ENCODE data around the gene DNAH2.

DNAH2 gene

GRCh38 chr17:7789131-7789530 lies 71.6 kb downstream of the DNAH2 start:
- no peaks in the 10 kb centered on the region for H3K9me3 ChIP-seq (ENCODE audit: low read depth, low read length)
- H3K9ac ChIP-seq (ENCODE audit: insufficient read length): no peak overlapping the region
- no peak overlapping the region for H3K4me3 ChIP-seq
- no peak for TF ChIP-seq POLR2AphosphoS5 (IDR thresholded peaks at IDR 0.05; ENCODE audit: borderline replicate concordance, low read depth, low read length)
- H3K27ac ChIP-seq: no peak overlapping the region
- no peaks in the 10 kb centered on the region for H3K36me3 ChIP-seq (ENCODE audit: insufficient read depth, low read length)
- no peak for DNase-seq (ENCODE audit: low read depth, low spot score)

GRCh38 chr17:7790150-7790549 lies 72.6 kb downstream of the DNAH2 start:
- no peaks in the 10 kb centered on the region for H3K36me3 ChIP-seq (ENCODE audit: insufficient read depth, low read length)
- H3K27ac ChIP-seq: no peak overlapping the region
- TF ChIP-seq EZH2 (IDR thresholded peaks at IDR 0.05) (no peak), POLR2AphosphoS5 (IDR thresholded peaks at IDR 0.05; ENCODE audit: borderline replicate concordance, low read depth, low read length) (no peak), FOXP2 (optimal IDR thresholded peaks at IDR 0.05; ENCODE audit: control extremely low read depth, extremely low read length, insufficient read depth) (no peak)
- no peak for DNase-seq (ENCODE audit: low read depth, low spot score)
- no peaks in the 10 kb centered on the region for H3K9me3 ChIP-seq (ENCODE audit: low read depth, low read length)
- H3K9ac ChIP-seq (ENCODE audit: insufficient read length): no peak overlapping the region
- no peak overlapping the region for H3K4me3 ChIP-seq

DNA sequence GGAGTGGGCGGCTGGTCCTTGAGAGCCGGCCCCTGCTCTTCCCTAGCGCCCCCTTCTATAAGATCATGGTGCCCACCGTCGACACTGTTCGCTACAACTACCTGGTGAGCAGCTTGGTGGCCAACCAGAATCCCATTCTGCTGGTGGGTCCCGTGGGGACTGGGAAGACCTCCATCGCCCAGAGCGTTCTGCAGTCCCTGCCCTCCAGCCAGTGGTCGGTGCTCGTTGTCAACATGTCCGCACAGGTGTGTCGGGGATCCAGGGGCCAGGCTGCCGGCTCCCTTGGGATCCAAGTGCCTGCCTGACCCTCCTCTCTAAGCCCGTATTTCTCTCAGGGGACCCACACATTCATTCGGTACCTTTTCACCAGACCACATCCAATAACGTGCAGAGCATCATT lies 75.1 kb downstream of the DNAH2 start:
- H3K36me3 ChIP-seq (ENCODE audit: insufficient read depth, low read length): no peaks in the 10 kb centered on the region
- H3K4me3 ChIP-seq: no peak overlapping the region
- H3K9ac ChIP-seq (ENCODE audit: insufficient read length): no peak overlapping the region
- no peaks in the 10 kb centered on the region for H3K9me3 ChIP-seq (ENCODE audit: low read depth, low read length)
- no peak for TF ChIP-seq FOXP2 (optimal IDR thresholded peaks at IDR 0.05; ENCODE audit: control extremely low read depth, extremely low read length, insufficient read depth)
- TF ChIP-seq POLR2AphosphoS5 (IDR thresholded peaks at IDR 0.05; ENCODE audit: borderline replicate concordance, low read depth, low read length): no peak
- no peak for TF ChIP-seq EZH2 (IDR thresholded peaks at IDR 0.05)
- DNase-seq (ENCODE audit: low read depth, low spot score): no peak
- no peak overlapping the region for H3K27ac ChIP-seq

GRCh38 chr17:7794075-7794663 lies 76.6 kb downstream of the DNAH2 start:
- Histone ChIP-seq H3K9me3 (ENCODE audit: low read depth, low read length) (no peaks in the 10 kb centered on the region), H3K4me3 (no peak overlapping the region), H3K36me3 (ENCODE audit: insufficient read depth, low read length) (no peaks in the 10 kb centered on the region), H3K9ac (ENCODE audit: insufficient read length) (no peak overlapping the region), H3K27ac (no peak overlapping the region)
- no peak for DNase-seq (ENCODE audit: low read depth, low spot score)
- no peak for TF ChIP-seq FOXP2 (optimal IDR thresholded peaks at IDR 0.05; ENCODE audit: control extremely low read depth, extremely low read length, insufficient read depth)
- TF ChIP-seq POLR2AphosphoS5 (IDR thresholded peaks at IDR 0.05; ENCODE audit: borderline replicate concordance, low read depth, low read length): no peak
- no peak for TF ChIP-seq EZH2 (IDR thresholded peaks at IDR 0.05)

- Histone ChIP-seq H3K9ac (ENCODE audit: insufficient read length) (no peak overlapping the region), H3K4me3 (no peak overlapping the region)
- TF ChIP-seq POLR2AphosphoS5 (IDR thresholded peaks at IDR 0.05; ENCODE audit: borderline replicate concordance, low read depth, low read length) (no peak), FOXP2 (optimal IDR thresholded peaks at IDR 0.05; ENCODE audit: control extremely low read depth, extremely low read length, insufficient read depth) (no peak), EZH2 (IDR thresholded peaks at IDR 0.05) (no peak)
Observed at GRCh38 chr17:7797976-7798375, 80.4 kb downstream of the DNAH2 start.

DNA sequence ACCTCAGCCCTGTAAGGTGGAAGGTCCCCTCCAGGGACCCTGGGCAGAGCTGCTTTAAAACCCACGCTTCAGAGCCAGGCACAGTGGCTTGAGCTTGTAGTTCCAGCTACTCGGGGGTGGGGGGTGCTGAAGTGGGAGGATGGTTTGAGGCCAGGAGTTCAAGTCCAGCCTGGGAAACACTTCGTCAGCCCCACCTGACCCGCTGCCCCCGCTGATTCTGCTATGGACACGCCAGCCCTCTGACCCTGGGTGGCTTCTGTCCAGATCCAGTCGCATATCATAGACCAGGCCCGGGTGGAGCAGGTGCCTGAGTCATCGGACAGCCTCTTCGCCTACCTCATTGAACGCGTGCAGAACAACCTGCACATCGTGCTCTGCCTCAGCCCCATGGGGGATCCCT lies 81.3 kb downstream of the DNAH2 start:
- Histone ChIP-seq H3K36me3 (ENCODE audit: insufficient read depth, low read length) (no peaks in the 10 kb centered on the region), H3K4me3 (no peak overlapping the region), H3K9ac (ENCODE audit: insufficient read length) (no peak overlapping the region), H3K9me3 (ENCODE audit: low read depth, low read length) (no peaks in the 10 kb centered on the region), H3K27ac (no peak overlapping the region)
- DNase-seq (ENCODE audit: low read depth, low spot score): no peak
- TF ChIP-seq EZH2 (IDR thresholded peaks at IDR 0.05) (no peak), POLR2AphosphoS5 (IDR thresholded peaks at IDR 0.05; ENCODE audit: borderline replicate concordance, low read depth, low read length) (no peak), FOXP2 (optimal IDR thresholded peaks at IDR 0.05; ENCODE audit: control extremely low read depth, extremely low read length, insufficient read depth) (no peak)

More at GRCh38 chr17:7797976-7798375, 80.4 kb downstream of the DNAH2 start:
- no peak overlapping the region for H3K27ac ChIP-seq
- no peaks in the 10 kb centered on the region for H3K9me3 ChIP-seq (ENCODE audit: low read depth, low read length)
- no peak for DNase-seq (ENCODE audit: low read depth, low spot score)
- no peaks in the 10 kb centered on the region for H3K36me3 ChIP-seq (ENCODE audit: insufficient read depth, low read length)

DNA sequence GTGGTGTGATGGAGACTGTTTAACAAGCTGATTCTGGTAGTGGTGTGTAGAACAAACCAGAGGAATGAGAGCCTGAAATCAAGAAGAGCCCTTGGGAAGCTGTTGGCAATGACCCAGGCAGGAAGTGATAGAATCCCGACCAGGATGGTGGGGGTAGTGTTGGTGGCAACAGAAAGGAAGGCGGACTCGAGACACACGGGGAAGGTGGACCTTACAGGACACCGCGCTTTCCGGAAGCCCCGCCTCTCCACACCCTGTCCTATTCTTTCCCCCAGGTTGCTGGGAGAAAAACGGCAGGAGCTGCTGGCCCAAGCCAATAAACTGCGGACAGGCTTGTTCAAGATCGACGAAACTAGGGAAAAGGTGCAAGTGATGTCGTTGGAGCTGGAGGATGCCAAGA lies 86.4 kb downstream of the DNAH2 start:
- Histone ChIP-seq H3K36me3 (ENCODE audit: insufficient read depth, low read length) (no peaks in the 10 kb centered on the region), H3K4me3 (no peak overlapping the region), H3K9me3 (ENCODE audit: low read depth, low read length) (no peaks in the 10 kb centered on the region), H3K9ac (ENCODE audit: insufficient read length) (no peak overlapping the region), H3K27ac (no peak overlapping the region)
- no peak for DNase-seq (ENCODE audit: low read depth, low spot score)
- no peak for TF ChIP-seq EZH2 (IDR thresholded peaks at IDR 0.05)
- TF ChIP-seq POLR2AphosphoS5 (IDR thresholded peaks at IDR 0.05; ENCODE audit: borderline replicate concordance, low read depth, low read length): no peak
- no peak for TF ChIP-seq FOXP2 (optimal IDR thresholded peaks at IDR 0.05; ENCODE audit: control extremely low read depth, extremely low read length, insufficient read depth)

DNA sequence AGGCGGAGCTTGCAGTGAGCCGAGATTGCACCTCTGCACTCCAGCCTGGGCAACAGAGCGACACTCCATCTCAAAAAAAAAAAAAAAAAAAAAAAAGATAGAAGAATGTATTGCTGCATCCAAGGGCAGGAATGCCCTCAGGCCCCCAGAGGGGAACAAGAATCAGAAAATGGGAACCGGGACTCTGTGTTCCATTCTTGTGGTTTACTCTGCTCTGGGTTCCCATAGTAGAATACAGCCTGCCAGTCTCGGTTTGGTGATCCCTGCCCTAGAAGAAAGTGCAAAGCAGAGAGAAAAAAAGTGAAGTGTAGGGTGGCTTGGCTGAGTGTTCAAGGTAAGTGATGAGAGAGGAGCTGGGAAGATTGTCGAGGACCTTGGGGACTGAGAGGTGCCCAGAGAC lies 89.0 kb downstream of the DNAH2 start:
- H3K36me3 ChIP-seq (ENCODE audit: insufficient read depth, low read length): no peaks in the 10 kb centered on the region
- TF ChIP-seq FOXP2 (optimal IDR thresholded peaks at IDR 0.05; ENCODE audit: control extremely low read depth, extremely low read length, insufficient read depth) (no peak), POLR2AphosphoS5 (IDR thresholded peaks at IDR 0.05; ENCODE audit: borderline replicate concordance, low read depth, low read length) (no peak), EZH2 (IDR thresholded peaks at IDR 0.05) (no peak)
- no peak overlapping the region for H3K4me3 ChIP-seq
- H3K27ac ChIP-seq: no peak overlapping the region
- H3K9me3 ChIP-seq (ENCODE audit: low read depth, low read length): no peaks in the 10 kb centered on the region
- no peak overlapping the region for H3K9ac ChIP-seq (ENCODE audit: insufficient read length)
- DNase-seq (ENCODE audit: low read depth, low spot score): no peak

- Histone ChIP-seq H3K4me3 (no peak overlapping the region), H3K9ac (ENCODE audit: insufficient read length) (no peak overlapping the region), H3K27ac (no peak overlapping the region), H3K9me3 (ENCODE audit: low read depth, low read length) (no peaks in the 10 kb centered on the region), H3K36me3 (ENCODE audit: insufficient read depth, low read length) (no peaks in the 10 kb centered on the region)
- DNase-seq (ENCODE audit: low read depth, low spot score): no peak
- no peak for TF ChIP-seq FOXP2 (optimal IDR thresholded peaks at IDR 0.05; ENCODE audit: control extremely low read depth, extremely low read length, insufficient read depth)
- no peak for TF ChIP-seq POLR2AphosphoS5 (IDR thresholded peaks at IDR 0.05; ENCODE audit: borderline replicate concordance, low read depth, low read length)
- no peak for TF ChIP-seq EZH2 (IDR thresholded peaks at IDR 0.05)
Observed at GRCh38 chr17:7807206-7807605, 89.7 kb downstream of the DNAH2 start.

All from SK-N-MC (cell line).